Ishikawa (cell line): ENCODE data around the gene CCDC86.

ENCODE experiments used
- EGR1 ChIP-seq: IDR thresholded peaks from 2 replicates; pipeline ENCODE4 v1.6.1; 2012
- TCF12 ChIP-seq: IDR thresholded peaks from 2 replicates; pipeline ENCODE4 v1.6.1; 2012; ENCODE audit warnings: low read depth
- TEAD4 ChIP-seq: IDR thresholded peaks from 2 replicates; pipeline ENCODE4 v1.6.1; 2012

DNA sequence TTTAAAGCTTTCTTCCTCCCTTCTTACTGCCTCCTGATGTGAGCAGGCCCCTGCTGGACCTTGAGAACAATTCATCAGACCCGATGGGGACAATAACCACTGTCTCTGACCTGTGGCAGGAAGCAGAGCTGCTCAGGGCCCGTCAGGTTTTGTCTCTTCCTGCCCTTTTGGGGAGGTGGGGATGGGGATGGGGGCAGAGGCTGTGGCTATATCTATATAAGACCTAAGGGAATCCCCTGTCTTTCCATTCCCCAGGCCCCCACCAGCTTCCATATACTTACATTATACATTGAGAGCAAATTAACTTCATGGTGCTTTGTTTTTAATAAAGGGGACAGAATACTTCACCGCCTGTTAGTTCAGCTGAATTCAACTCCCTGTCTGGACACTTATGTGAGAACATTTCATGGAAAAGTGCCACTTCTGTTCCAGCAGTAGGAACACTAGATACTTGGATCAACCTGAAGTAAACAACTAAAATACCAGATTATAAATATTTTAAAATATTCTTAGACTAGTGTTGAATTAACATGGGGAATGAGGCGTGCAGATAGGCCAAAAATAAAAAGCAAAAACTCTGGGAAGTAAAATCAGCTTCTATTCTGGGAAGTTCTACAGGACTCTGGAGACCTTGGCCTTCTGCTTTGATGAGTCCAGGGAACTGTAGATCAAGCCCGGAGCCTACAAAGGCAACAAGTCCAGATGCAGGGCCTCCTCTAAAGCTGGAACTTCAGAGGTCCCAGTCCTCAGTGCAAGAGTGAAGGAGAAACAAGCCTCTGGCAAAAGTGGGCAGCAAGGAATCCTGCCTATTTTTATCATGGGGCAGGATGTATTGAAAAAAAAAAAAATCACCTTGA lies 36.6 kb downstream of the CCDC86 start:
- TF ChIP-seq EGR1 (no peak), TEAD4 (no peak), TCF12 (no peak)
